ENCODE results near the gene FHIT.
A peak's percentile ranks its signal among the peaks of the same experiment; 100 is the strongest.

Gene FHIT

GRCh38 chr3:59885101-59885500 is 1366.2 kb downstream of the FHIT start:
- DNase-seq = no peak

- no peak for DNase-seq
These were observed 1366.8 kb downstream of the FHIT start for GRCh38 chr3:59884409-59884808.

DNA sequence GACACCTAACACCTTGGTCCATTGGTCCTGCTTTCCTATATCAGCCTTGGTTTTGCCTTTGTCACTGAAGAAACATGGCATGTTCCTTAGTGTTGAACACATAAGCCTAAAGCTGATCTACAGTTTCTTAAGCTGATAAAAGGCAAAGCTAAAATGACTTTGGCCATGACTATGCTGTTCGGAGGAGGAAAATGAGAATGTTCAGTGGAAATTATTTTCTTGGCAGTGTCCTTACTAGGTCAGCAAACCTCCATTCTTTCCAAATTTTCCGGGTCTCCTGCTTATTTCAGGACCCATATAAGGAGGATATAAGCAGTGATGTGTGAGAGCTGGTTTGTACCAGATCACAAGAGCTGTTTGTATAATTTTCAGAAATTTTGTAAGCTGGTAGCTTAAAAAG is 1368.5 kb downstream of the FHIT start:
- no peak for DNase-seq

DNA sequence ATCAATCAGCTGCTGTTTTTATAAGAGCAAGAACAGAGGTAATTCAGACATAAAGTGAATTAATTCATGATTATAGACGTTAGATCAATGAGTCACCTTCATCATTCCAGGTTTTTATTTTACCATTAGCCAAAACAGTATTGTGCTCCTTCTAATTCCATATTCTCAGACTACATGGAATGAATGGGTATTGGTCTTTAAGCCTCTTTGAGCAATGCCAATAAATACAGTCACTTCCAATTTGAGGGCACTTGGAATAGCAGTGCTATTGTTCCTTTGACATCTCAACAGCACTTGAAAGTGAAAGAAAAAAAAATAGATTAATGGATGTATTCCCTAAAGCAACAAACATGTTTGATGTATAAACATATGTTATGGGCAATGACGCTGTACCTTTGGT is 1370.5 kb downstream of the FHIT start:
- no peak for DNase-seq

DNA sequence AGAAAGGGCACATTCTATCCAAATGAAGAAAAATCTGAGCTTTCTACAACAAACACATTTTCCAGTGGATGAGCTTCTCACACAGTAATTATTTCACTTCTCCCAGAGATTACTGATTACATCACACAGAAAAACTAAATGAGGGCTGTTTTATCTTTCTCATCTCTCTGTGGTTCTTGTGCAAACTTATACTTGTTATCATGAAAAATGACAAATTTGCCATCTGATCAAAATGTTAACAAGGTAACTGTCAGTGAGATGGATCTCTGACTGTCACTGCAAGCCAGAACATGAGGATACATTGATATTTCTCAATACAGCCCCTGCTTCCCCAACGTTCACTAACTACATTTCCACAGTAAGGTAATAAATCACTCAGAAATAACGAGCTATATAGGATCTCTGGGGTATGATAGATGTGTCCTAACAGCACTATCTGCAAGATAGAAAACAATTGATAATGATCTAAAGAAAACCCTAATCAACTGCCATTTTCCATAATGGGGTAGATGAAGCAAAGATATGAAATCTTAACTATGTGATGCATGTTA is 1372.1 kb downstream of the FHIT start:
- no peak for DNase-seq

GRCh38 chr3:59878038-59878427 is 1373.2 kb downstream of the FHIT start:
- DNase-seq = no peak

GRCh38 chr3:59877263-59878037 is 1373.8 kb downstream of the FHIT start:
- no peak for DNase-seq

- DNase-seq = no peak
These were observed 1374.7 kb downstream of the FHIT start for GRCh38 chr3:59876533-59877062.

DNA sequence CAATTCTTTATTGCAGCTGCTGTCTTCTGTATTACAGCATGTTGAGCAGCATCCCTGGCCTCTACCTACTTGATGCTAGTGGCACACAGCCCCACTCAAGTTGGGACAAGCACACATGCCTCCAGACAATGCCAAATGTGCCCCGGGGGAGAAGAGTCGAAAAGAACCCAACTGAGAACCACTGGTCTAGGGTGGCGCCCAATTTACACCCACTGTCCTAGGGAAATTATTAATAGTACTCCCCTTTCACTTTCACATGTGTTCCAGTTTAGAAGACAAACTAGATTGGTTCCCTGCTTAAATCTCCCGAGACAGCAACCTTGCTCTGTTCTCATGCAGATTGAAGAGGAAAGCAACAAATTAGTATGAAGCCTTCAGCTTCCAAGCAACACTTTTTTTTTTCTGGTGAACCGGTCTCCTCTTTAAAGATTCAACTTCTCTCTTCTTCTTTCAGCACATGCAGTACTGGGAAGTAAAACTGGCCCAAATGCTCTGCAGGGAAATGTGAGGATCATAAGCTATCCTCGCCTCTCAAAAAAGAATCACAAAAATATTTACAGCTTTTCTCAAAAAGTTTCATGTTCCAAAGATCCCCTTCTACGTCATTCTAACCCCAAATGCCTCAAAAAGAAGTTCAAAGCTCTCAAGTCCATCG is 1377.5 kb downstream of the FHIT start:
- no peak for DNase-seq

GRCh38 chr3:59872128-59872527 is 1379.1 kb downstream of the FHIT start:
- no peak for DNase-seq

- no peak for DNase-seq
These were observed 1383.9 kb downstream of the FHIT start for GRCh38 chr3:59867185-59868002.

GRCh38 chr3:59866076-59866475 is 1385.2 kb downstream of the FHIT start:
- DNase-seq = no peak

GRCh38 chr3:59865351-59865750 is 1385.9 kb downstream of the FHIT start:
- DNase-seq = no peak

DNA sequence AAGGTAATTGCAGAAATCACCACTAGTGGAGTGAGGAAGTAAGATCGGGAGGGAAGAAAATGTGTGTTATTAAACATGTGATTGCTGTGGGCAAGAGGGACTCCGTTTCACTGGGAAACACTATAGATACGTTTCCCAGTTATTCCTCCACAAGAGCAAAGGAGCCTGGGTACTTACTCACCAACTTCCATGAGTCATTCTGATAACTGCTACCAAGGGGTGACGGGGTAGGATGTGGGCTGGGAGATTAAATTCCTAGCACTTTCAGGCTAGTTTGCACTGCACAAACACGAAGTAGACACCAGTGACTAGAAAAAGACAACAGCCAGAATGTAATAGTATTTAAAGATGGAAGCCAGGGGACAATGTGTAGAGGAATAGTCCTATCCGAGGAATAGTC is 1388.6 kb downstream of the FHIT start:
- no peak for DNase-seq

DNA sequence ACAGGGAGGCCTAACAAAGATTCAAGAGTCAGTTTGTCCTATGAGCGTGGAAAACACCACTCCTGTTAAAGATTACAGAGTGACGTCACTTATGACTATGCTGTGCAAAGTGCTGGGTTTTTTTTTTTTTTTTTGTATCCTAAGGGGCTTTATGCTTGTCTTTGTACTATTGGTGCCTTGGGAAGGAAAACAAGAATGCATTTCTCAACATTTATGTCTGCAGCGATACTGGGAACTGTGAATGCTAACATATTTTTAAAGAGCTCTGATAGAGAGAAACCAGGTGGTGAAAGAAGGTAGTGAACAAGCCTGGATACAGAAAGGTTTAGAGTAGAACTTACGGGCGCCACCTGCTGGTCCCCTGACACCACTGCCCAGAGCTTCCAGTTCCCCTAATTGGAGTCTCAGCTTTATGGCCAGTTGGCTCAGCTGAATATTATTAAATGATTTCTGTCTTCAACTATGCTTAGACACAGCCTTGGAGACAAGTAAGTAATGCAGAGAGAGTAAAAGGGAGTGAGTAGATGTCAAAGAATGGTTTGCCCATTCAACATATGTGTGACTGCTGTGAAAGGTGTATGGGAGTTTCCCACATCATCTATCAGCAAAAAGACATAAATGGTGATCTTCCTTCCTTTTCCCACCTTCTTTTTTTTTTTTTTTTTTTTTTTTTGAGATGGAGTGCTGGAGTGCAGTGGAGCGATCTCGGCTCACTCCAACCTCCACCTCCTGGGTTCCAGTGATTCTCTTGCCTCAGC is 1393.5 kb downstream of the FHIT start:
- DNase-seq = peak; percentile 36

DNA sequence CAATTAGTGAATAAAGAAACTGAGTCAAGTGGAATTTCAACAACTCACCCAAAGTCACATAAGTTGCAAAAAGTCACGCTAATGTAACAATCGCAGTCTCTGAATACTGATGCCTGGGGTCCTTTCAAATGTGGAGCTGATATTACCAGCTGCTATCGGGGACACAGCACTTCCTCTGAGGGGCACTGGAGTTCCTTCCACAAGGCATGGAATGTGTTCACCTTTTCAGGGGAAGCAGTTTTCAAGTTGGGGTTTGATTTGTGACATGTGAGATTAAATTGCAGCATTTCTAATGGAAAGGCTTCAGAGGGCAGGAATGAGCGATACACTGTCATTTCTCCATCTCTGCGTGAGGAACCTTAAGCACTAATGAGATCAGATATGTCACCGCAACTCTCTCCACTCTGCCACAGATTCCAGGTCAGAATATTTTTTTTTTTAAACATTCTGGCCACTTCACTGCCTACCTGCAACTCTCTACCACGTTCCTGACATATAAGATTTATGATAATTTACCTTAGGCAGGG is 1394.3 kb downstream of the FHIT start:
- DNase-seq = no peak

DNA sequence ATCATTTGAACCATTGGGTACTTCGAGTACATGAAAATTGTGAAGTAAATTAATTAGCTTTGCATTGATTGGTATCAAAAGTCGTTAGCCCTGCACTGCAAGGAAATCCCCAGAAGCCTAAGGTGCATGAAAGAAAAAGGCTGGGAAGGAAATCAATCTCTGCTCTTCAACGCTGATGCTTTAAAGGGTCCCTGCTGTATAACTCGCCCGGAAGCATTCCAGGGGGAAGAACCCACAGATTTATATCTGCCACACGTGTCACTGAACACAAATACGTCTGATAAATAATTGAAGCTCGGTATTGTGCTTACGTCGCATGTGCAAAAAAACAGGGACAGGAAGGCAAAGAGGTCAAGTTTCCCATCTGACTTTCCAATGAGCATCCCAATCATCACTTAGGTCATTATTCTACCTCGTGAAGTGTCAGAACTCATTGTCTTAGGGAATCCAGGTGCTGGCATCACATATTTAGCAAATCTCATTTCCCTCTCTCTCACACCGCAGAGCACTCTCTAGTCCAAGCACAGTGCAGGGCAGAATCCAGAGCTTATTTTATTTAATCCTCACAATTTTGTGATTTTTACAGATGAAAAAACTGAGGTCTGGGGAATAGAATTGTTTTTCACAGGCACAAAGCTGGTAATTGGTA is 1397.1 kb downstream of the FHIT start:
- no peak for DNase-seq

DNA sequence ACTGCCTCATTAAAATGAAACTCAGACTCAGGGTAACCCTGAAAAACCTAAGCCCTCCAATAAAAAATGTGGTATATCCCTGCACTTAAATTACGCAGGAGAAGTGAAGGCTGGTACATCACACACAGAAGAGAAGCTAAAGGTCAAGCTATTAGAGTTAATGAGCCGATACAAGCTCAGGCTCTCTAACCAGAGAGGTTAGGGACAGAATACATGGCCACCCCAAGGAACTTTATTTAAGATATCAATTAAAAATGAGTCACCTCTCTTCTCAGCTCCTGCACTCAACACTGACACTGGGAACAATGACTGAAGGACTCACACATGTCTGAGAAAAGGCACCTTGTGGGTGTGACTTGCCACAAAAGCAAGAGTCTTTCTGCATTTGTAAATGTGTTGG is 1400.8 kb downstream of the FHIT start:
- no peak for DNase-seq

DNA sequence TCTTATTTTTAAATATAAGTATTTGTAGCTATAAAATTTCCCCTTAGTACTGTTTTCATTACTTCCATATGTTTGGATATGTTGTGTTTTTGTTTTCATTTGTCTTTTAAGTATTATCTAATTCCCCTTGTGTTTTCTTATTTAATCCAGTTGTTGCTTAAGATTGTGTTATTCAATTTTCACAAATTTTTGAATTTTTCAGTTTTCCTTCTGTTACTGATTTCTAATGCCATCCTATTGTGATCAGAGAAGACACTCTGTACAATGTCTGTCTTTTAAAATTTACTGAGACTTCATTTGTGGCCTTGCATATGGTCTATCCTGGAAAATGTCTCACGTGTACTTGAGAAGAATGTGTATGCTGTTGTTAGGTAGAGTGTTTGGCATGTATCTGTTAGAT is 1405.9 kb downstream of the FHIT start:
- DNase-seq = no peak

DNA sequence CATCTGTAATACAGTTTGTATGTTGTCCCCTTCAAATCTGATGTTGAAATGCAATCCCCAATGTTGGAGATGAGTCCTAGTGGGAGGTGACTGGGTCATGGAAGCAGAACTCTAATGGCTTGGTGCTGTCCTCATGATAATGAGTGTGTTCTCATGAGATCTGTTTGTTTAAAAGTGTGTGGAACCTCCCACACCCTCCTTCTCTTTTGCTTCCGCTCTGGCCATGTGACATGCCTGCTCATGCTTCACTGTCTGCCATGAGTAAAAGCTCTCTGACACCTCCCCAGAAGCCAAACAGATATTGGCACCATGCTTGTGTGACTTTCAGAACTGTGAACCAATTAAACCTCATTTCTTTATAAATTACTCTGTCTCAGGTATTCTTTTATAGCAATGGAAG is 1407.4 kb downstream of the FHIT start:
- DNase-seq = no peak

DNA sequence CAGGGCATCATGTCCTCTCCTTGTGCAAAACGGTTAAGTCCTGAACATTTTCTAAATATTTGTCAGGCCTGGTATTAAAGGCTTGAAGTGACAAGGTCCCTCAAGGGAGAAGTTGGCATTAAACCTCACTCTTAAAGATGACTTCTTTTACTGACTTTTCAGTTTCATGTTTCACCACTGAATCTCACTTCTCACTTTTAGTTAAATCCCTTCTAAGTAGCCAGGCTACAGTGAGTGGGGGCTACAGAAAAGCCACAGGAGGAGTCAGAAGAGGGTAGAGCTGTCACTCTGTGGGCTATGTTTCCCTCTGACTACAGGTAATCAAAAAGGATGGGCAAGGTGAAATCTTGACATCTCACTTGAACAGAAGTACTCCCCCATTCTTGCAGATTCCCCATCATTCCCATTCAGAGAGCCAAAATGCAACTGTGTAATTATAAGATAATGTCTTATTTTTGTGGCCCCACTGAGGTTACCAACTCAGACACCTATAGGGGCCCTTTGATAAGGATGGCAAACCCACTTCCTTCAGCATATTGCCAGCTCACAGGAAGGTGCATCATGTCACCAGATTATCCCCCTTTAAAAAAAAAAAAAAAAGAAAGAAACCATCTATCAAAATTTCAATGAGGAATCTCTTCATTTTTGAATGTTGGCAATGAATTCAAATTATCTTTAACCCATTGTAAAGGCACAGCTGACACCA is 1411.3 kb downstream of the FHIT start:
- no peak for DNase-seq

Measured in NCI-H2029 treated with DMSO at 0.1 percent for 48 hours (cell line).